ENCODE data around the gene DUSP9.

GRCh38 chrX:153599192-153600031 is 47.6 kb upstream of the DUSP9 start:
- TF ChIP-seq CTCF (IDR thresholded peaks at IDR 0.05 in 2 of 3, conservative IDR thresholded peaks at IDR 0.05 in 1 of 3; ENCODE audit: control insufficient read depth in 2 of 3, extremely low read depth in 1 of 3, insufficient read depth in 1 of 3, low read depth in 3 of 3, low read length in 3 of 3) (no peak), ESRRA (IDR thresholded peaks at IDR 0.05; ENCODE audit: low read length) (no peak), POLR2A (IDR thresholded peaks at IDR 0.05; ENCODE audit: low read depth, low read length) (no peak; the same call in 1 of the 2 replicates), PAX8 (IDR thresholded peaks at IDR 0.05) (no peak), ATF3 (IDR thresholded peaks at IDR 0.05; ENCODE audit: borderline replicate concordance, extremely low read depth, low read depth, low read length) (no peak), CBX3 (IDR thresholded peaks at IDR 0.05; ENCODE audit: borderline replicate concordance, low read depth) (no peak), ZNF217 (IDR thresholded peaks at IDR 0.05) (no peak), CHD2 (IDR thresholded peaks at IDR 0.05; ENCODE audit: borderline replicate concordance, low read depth, low read length) (no peak), HDAC2 (IDR thresholded peaks at IDR 0.05) (no peak)
- TF ChIP-seq, protein P1, sequence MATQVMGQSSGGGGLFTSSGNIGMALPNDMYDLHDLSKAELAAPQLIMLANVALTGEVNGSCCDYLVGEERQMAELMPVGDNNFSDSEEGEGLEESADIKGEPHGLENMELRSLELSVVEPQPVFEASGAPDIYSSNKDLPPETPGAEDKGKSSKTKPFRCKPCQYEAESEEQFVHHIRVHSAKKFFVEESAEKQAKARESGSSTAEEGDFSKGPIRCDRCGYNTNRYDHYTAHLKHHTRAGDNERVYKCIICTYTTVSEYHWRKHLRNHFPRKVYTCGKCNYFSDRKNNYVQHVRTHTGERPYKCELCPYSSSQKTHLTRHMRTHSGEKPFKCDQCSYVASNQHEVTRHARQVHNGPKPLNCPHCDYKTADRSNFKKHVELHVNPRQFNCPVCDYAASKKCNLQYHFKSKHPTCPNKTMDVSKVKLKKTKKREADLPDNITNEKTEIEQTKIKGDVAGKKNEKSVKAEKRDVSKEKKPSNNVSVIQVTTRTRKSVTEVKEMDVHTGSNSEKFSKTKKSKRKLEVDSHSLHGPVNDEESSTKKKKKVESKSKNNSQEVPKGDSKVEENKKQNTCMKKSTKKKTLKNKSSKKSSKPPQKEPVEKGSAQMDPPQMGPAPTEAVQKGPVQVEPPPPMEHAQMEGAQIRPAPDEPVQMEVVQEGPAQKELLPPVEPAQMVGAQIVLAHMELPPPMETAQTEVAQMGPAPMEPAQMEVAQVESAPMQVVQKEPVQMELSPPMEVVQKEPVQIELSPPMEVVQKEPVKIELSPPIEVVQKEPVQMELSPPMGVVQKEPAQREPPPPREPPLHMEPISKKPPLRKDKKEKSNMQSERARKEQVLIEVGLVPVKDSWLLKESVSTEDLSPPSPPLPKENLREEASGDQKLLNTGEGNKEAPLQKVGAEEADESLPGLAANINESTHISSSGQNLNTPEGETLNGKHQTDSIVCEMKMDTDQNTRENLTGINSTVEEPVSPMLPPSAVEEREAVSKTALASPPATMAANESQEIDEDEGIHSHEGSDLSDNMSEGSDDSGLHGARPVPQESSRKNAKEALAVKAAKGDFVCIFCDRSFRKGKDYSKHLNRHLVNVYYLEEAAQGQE (IDR thresholded peaks at IDR 0.05; ENCODE audit: low read depth, low read length) = no peak

All from GM12878 (cell line).